ENCODE measurements around the gene CCN5. TPM values are rescaled to one million over a fixed set of nuclear protein-coding genes. Genes with fewer than 3 reads are reported as not detected.

Gene CCN5
- total and polyA plus RNA-seq, 2 of the 8 experiments (the other 6 are each of a cell fraction or from before 2014, with no cell fraction given) = not detected

DNA sequence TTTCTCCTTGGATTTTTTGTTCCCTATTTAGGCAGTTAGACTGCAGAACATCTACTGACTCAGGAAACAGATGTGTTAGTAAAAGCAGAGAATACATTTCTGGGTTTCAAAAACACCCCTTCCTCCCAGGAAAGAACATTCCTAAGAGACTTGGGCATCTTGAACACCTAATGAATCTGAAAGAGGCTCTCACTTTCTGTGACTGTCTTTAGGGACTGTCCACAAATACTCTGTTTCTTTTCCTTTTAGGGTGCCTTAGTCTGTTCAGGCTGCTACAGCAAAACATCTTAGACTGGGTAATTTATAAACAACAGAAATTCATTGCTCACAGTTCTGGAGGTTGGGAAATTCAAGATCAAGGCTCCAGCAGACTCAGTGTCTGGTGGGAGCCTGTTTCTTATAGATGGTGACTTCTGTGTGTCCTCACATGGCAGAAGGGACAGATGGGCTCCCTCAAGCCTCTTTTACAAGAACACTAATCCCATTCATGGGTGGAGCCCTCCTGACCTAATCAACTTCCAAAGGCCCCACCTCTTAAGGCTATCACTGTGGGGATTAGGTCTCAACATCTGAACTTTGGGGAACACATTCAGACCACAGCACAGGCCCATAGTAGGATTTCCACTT is 19.4 kb upstream of the CCN5 start (continued):
- TF ChIP-seq, protein P1, sequence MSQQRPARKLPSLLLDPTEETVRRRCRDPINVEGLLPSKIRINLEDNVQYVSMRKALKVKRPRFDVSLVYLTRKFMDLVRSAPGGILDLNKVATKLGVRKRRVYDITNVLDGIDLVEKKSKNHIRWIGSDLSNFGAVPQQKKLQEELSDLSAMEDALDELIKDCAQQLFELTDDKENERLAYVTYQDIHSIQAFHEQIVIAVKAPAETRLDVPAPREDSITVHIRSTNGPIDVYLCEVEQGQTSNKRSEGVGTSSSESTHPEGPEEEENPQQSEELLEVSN (IDR thresholded peaks at IDR 0.05) = no peak
- TF ChIP-seq, protein P2, sequence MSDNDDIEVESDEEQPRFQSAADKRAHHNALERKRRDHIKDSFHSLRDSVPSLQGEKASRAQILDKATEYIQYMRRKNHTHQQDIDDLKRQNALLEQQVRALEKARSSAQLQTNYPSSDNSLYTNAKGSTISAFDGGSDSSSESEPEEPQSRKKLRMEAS (IDR thresholded peaks at IDR 0.05) = no peak

Measured in H1 (cell line).